GM18909 (cell line): Measurements from ENCODE around the gene SUMF2.
"Not testable (repeated sequence)": the region's sequence is repeated elsewhere in the genome, so short reads cannot be mapped to it uniquely, and the experiment has no call there.

Experiments
- ATAC-seq: cut with Tn5 transposase; IDR thresholded peaks from one replicate; pipeline ENCODE4 v1.9.1; 2021; ENCODE audit warnings: mild to moderate bottlenecking; ENCODE audit not compliant: unreplicated experiment, poor library complexity

The SUMF2 gene

DNA sequence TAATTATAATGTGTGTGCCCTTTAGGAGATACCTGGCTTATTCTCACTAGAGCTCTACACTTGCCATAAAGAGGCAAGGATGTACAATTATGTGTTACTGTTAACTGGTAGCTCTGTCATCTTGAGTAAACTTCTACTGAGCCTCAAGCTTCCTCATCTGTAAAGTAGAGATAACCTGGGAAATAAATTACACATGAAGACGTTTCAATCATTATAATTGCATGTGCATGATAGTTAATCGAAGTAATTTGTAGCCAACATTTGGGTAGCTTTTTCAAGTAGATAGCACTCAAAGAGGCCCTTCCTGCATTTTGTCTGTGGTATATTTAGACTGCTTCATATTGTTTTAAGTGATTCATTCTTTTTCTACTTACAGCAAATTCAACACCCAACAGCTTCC, 10.1 kb upstream of the SUMF2 start:
- ATAC-seq, result no peak

DNA sequence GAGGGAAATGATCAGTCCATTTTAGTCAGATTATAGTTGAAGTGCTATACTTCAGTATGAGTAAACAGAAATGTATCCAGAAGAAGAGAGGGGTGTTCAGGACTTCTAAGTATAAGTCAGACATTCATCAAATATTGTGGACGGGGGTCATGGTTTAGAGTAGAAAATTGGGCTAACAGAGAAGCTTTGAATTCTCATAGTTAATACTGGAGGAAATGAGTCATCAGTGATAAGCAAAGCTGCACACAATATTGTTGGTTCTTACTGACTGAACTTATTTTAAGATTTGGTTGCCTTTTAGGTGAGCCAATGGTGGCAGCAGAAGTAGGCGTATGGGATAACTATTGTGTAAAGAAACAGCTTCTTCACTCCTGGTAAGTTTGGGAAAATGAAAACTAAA, 1.7 kb upstream of the SUMF2 start:
- ATAC-seq, result no peak

DNA sequence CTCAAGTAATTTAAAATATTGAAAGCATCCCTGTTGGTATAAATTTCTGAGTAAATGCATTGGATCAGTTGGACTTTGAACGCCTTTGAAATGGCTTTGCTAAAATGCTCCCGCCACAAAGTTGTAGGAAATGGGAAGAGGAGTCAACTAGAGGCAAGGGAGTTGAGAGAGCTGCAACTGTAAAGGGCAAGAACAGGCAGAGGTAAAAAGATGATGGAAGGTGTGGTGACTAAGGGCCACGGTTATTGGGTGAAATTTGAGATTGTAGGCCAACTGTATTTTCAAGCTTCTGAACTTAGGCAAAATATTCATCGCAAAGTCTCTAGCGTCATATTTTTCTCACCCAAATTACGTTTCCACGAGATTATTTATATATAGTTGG, 595 bp upstream of the SUMF2 start:
- ATAC-seq, result no peak

DNA sequence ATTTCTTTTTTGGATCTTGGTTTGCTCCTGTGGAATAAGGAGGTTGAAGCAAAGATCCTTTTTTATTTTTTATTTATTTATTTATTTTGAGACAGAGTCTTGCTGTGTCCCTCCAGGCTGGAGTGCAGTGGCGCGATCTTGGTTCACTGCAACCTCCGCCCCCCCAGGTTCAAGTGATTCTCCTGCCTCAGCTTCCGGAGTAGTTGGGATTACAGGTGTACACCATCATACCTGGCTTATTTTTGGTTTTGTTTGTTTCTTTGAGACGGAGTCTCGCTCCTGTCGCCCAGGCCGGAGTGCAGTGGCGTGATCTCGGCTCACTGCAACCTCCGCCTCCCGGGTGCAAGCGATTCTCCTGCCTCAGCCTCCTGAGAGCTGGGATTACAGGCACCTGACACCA, 2.3 kb downstream of the SUMF2 start:
- not testable (repeated sequence) for ATAC-seq

DNA sequence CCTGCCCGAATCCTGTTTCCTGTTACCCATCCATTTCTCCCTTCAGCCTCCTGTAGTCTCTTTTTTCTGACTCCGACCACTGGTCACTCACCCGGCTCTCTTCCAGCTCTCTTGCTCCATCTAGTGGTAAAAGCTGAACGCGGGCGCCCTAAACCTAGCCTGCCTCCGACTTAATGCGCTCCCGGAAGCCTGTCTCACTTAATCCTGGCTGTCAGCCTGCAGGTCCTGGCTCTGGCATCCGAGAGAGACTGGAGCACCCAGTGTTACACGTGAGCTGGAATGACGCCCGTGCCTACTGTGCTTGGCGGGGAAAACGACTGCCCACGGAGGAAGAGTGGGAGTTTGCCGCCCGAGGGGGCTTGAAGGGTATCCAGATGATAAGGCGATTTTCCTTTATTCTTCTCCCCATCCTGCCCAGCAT, 10.3 kb downstream of the SUMF2 start:
- peak; percentile 92 for ATAC-seq

DNA sequence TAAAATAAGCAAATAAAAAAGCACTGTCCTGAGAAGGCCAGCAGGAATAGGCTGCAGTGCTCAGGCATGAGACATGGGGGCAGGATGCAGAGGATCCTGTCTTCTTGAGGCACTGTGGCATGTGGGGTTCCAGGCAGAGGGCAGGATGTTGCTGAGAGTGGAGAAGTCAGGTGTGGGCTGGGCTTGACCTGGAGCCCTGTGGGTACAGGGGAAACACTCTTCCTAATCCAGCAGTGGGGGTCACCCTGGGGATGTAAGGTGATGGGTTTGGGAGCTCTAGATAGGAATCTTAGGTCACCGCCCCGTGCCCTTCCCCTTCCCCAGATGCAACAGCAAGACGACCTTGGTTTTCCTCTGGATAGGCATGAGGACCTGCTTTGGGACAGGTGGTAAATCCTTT, 13.6 kb downstream of the SUMF2 start:
- ATAC-seq, result no peak

DNA sequence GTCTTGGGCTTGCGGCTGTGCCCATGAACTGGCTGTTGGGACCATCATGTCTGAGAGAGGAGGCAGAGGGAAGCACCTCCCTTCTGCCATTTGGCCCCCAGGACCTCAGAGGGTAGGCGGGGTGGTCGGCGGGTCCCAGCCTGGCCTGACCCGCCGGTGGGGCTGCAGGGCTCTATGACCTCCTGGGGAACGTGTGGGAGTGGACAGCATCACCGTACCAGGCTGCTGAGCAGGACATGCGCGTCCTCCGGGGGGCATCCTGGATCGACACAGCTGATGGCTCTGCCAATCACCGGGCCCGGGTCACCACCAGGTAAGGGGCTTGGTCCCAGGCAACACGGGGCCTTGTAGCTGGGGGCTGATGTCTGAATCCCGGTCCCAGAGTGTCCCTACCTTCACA, 14.1 kb downstream of the SUMF2 start:
- ATAC-seq, result no peak

DNA sequence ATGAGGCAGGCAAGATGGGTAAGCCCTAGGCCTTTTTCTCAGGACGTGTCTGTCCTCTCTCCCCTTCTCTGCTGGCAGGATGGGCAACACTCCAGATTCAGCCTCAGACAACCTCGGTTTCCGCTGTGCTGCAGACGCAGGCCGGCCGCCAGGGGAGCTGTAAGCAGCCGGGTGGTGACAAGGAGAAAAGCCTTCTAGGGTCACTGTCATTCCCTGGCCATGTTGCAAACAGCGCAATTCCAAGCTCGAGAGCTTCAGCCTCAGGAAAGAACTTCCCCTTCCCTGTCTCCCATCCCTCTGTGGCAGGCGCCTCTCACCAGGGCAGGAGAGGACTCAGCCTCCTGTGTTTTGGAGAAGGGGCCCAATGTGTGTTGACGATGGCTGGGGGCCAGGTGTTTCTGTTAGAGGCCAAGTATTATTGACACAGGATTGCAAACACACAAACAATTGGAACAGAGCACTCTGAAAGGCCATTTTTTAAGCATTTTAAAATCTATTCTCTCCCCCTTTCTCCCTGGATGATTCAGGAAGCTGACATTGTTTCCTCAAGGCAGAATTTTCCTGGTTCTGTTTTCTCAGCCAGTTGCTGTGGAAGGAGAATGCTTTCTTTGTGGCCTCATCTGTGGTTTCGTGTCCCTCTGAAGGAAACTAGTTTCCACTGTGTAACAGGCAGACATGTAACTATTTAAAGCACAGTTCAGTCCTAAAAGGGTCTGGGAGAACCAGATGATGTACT, 15.5 kb downstream of the SUMF2 start:
- no peak for ATAC-seq

DNA sequence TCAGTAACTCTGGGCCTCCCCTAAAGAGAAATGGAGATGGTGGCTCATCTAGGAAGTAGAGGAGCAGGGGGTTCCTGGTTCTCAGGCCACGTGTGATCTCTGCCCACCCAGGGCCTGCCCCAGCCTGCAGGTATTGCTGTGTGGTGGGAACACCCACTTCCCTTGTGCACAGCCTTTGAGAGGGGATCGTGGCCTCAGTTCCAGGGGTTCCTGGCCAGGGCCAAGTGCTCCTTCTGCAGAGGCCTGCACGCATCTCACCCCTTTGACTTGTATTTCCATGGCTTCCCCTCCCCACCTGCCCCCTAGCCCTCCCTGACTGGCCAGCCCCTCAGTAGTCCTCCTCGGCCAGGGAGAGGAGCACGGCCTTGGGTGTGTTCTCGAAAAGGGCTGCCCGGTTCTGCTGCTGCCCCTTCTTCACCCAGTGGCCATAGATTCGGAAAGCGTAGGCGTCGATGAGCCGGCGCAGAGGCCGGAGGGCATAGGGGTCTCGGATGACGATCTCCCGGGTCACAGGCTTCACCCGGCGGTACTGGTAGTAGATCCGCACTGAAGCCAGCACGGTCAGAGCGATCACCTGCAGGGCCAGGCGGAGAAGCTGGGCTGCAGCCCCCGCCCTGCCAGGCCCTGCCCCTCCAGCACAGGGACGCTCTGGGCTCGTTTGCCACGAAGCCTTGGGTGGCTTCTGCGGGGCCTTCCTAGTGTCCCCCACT, 16.8 kb downstream of the SUMF2 start:
- not testable (repeated sequence) for ATAC-seq

DNA sequence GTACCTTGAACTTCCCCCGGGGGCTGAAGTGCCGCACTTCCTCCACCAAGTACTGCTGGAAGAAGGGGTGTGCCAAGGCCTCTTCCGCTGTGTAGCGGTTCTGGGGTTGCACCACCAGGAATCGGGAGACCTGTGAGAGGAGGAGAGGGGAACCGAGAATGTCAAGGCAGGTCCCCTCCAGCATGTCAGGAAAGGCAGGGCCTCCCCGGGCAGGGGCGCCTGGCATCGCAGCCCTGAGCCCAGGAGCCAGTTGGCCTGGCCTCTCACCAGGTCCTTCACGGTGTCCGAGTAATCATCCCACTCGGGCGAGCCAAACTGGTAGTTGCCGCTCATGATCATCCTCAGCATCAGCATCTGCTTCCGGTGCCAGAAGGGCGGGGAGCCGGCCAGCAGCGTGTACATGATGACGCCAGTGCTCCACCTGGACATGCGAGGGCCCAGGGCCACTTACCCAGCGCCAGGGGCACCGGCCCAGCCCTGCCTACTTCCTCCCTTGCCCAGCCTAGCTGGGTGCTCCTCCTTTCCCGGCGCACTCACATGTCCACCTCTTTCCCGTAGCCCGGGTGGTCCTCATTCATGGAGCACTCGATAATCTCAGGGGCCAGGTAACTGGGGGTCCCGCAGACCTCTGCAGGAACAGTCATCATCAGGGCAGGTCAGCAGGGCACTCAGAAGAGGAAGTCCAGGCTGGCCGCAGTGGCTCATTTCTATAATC, 17.7 kb downstream of the SUMF2 start:
- ATAC-seq, result no peak

DNA sequence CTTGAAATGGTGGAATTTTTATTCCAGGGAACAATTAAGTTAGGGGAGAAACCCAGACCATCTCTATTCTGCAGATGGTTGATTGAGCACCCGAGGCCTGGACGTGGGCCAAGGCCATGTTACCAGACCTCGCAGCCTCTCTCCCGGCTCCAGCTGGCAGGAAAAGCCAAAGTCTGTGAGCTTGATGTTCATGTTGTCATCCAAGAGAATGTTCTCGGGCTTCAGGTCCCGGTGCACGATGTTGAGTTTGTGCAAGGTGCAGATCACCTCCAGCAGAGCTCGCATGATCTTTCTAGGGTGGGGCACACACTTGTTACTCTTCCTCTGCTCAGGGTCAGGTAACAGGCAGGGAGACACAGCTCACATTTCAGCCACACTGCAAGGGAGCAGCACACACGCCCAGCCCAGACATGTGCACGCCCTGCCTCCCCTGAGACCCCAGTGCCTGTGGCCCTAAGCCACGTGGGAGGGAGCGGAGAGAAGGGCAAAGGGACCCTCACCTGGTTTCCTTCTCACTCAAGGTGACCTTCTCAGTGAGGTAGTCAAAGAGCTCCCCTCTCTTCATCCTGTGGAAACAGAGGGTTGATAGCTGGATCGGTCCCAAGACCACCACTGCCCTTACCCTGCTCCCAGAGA, 19.2 kb downstream of the SUMF2 start:
- ATAC-seq, result no peak

DNA sequence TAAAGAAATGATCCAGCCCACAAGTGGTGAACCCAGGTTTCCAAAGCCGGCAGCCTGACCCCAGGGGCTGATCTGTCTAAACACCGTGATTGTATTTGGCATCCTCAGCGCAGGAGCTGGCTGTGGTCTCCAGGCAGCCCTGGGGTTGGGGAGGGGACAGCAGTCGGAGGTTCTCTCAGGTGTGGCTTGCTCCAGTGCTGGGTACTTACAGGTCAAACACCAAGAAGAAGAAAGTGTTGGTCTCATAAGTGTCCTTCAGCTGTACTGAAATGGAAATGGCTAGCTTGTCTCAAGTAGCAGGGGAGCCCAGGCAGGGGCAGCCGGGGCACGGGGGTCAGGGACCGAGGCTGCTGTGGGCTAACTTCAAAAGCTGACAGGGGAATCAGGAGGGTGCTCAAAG, 22.7 kb downstream of the SUMF2 start:
- no peak for ATAC-seq

DNA sequence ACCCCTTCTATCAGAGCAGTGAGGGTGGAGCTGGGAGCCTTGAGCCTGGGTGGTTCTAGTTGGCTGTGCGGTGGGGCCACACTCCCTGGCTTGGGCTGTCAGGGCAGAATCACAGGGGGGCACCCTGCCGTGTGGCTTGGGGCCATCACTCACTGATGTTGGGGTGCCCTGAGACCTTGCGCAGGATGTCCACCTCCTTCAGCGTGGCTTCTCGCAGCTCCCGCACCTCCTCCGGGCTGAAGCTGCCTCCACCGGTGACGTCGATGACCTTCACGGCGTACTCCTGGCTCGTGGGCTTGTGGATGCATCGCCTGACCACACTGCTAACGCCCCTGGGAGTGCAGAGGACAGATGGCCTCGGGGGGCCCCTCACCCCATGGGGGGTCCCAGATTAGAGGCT, 23.4 kb downstream of the SUMF2 start:
- ATAC-seq, result no peak

DNA sequence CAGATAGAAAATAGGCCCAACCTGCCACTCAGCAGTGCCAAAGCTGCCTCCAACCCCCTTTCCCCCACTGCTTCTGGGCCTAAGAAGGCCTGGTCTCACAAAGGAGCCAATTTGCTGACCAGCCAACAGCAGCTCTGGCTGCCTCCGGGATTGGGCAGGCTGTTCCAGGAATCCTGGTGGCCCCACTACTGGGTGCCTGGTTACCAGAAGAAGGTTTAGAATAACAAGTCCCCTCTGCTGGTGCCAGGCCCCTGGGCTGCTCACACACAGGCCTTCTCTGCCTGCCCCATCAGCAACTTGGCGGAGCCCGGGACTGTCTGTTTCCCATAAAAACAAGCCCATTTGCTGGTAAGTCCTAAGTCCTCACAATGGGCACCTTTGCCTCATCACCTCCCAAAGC, 27.5 kb downstream of the SUMF2 start:
- no peak for ATAC-seq

DNA sequence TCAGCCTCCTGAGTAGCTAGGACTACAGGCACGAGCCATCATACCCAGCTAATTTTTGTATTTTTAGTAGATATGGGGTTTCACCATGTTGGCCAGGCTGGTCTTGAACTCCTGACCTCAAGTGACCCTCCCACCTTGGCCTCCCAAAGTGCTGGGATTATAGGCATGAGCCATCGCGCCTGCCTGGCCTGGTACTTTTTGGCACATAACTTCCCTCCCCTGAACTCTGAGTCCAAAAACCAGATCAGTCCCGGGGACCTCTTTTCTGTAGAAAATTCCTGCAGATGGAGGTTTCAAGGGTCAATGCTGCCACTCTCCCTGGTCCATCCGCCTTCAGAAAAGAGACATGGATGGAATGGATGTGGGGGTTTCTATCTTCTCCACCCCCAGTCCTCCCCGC, 28.3 kb downstream of the SUMF2 start:
- not testable (repeated sequence) for ATAC-seq

DNA sequence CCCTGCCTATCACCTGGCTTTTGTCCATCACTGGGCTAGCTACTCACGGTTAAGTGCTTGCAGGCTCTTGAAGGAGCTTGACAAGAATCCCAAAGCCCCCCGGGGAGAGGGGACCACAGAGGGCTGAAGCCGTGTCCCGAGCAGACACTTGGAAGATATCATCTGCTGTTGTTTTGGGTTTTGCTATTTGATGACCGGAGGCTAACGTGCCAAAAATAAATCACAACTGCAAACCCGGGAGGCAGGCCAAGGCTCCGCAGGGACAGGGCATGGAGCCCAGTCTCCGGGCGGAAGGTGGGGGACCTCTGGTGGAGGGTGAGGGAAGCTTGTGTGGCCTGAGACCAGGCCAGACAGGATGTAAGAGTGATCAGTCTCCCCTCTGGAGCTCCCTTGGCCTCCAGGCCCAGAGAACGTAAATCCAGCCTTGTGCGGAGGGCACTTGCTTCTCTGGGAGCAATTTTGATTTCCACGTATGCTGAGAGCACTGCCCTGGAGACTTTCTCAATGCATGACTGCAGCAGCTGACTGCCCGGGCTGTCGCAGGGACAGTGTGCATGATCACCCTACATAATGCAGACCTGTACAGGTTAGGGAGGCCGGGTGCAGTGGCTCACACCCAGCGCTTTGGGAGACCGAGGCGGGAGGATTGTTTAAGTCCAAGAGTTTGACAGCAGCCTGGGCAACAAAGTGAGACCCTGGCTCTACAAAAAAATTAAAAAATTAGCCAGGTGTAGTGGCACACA, 28.9 kb downstream of the SUMF2 start, which contains the start of gene PHKG1:
Gene PHKG1, minus strand, starts transcription at position 164 of the 743 bp plus-strand sequence. CDS start 4,011 bp downstream, outside the sequence.
- no peak for ATAC-seq

DNA sequence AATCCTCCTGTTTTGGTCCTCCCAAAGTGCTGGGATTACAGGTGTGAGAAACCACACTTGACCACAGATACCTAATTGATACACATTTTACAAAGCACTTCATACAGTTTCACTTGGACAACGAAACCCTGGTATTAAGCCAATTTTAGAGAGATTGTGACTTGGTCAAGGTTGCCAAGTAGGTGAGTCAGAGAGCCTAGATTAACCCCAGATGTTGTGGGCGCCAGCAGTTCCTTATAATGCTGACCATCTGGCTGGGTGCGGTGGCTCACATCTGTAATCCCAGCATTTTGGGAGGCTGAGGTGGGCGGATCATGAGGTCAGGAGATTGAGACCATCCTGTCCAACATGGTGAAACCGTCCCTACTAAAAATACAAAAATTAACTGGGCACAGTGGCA, 33.6 kb downstream of the SUMF2 start:
- ATAC-seq, result no peak

DNA sequence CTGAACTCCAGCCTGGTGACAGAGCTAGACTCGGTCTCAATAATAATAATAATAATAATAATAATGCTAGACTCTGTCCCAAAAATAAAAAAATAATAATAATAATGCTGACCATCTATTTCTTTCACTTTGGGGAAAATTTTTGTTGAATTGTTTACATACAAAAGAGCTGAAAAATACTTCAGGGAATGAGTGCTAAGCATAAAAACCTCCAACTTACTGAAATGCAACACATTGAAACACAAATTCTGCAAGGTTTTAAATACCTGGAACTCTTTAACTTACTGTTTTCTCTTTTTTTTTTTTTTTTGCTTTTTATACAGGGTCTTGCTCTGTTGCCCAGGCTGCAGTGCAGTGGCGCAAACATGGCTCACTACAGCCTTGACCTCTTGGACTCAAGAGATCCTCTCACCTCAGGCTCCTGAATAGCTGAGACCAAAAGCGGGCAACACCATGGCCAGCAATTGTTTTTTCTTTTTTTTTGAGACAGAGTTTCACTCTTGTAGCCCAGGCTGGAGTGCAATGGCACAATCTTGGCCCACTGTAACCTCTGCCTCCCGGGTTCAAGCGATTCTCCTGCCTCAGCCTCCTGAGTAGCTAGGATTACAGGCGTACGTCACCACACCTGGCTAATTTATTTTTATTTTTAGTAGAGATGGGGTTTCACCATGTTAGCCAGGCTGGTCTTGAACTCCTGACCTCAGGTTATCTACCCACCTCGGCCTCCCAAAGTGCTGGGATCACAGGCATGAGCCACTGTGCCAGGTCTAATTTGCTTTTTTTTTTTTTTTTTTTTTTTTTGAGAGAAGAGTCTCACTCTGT, 34.3 kb downstream of the SUMF2 start:
- ATAC-seq, result not testable (repeated sequence)

DNA sequence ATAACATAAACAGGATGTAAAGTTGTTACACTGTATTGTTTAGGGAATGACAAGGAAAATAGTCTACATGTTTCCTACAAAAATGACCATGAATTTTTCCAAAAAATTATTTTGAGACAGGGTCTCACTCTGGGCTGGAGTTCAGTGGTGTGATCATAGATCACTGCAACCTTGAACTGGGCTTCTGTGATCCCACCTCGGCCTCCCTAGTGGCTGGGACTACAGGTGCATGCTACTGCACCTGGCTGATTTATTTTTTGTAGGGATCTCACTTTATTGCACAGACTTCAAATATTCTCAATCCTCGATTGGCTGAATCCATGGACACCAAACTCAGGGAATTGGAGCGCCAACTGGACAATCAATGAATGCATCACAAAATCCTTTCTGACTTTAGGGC, 35.6 kb downstream of the SUMF2 start:
- no peak for ATAC-seq
